Peyer's patch (tissue), 4 donors: ENCODE results near the gene AOPEP. TPM values are rescaled to one million over a fixed set of nuclear protein-coding genes. Genes with fewer than 3 reads are reported as not detected.
A peak's percentile ranks its signal among the peaks of the same experiment; 100 is the strongest.

ENCODE experiments used
- DNase-seq, 3 donors: peaks; one replicate each; pipeline ENCODE4 v3.0.0-alpha.2; 2017 to 2019
- H3K27ac ChIP-seq, 4 donors: fragments of 200-600 bp; sonication (generic); one replicate each; pipeline ENCODE4 v1.5.1; 2016 to 2019
- H3K27me3 ChIP-seq, 2 donors: fragments of 200-600 bp; sonication (generic); one replicate each; pipeline ENCODE4 v1.5.1; 2019
- H3K36me3 ChIP-seq, 3 donors: fragments of 200-600 bp; sonication (generic); one replicate each; pipeline ENCODE4 v1.5.1; 2016 to 2019
- H3K4me1 ChIP-seq, 4 donors: fragments of 200-600 bp; sonication (generic); one replicate each; pipeline ENCODE4 v1.5.1; 2016 to 2019
- H3K4me3 ChIP-seq, 4 donors: fragments of 200-600 bp; sonication (generic); 1 replicate in 3 of 4; 2 replicates in 1 of 4; pipeline ENCODE4 v1.5.1; 2016 to 2019; ENCODE audit warnings: mild to moderate bottlenecking in 1 of 4
- H3K9me3 ChIP-seq, 4 donors: fragments of 200-600 bp; sonication (generic); one replicate each; pipeline ENCODE4 v1.5.1; 2016 to 2019; ENCODE audit warnings: mild to moderate bottlenecking in 1 of 4
- CTCF ChIP-seq, 6 experiments: fragments of 450-650 bp in 4 of 6; fragments of 200-600 bp in 2 of 6; sonication (generic) in 1 of 6; IDR thresholded peaks; one replicate each; pipeline ENCODE4 v1.5.1; 2017 to 2019; ENCODE audit warnings: antibody characterized with exemption in 6 of 6, mild to moderate bottlenecking in 3 of 6, moderate library complexity in 1 of 6
- POLR2A ChIP-seq, 2 donors: fragments of 450-650 bp; IDR thresholded peaks; one replicate each; pipeline ENCODE4 v1.5.1; 2017; ENCODE audit warnings: antibody characterized with exemption in 2 of 2, mild to moderate bottlenecking in 2 of 2, moderate library complexity in 2 of 2
- total RNA-seq, 4 donors: library from RNA; depleted of rRNA; stranded (reverse); fragments of >200 nt; gene quantifications; one replicate each; pipeline ENCODE4 v1.1.0, GENCODE V29; 2016

The AOPEP gene
- total RNA-seq, 4 donors from 2014 or later = 83.5 to 272 (median 117) TPM

- DNase-seq = peak in 1 of 3 donors; percentile 41
- peak overlapping the region in 1 of 4 donors; percentile 25 for H3K27ac ChIP-seq
- H3K9me3 ChIP-seq = no peaks in the 10 kb centered on the region
- peaks cover 0 to 16% (median 0%) of the 10 kb centered on the region in 4 donors for H3K4me1 ChIP-seq
- peaks cover 0 to 21% (median 0%) of the 10 kb centered on the region in 3 donors for H3K36me3 ChIP-seq
- H3K27me3 ChIP-seq = no peaks in the 10 kb centered on the region
- H3K4me3 ChIP-seq = no peak overlapping the region
- TF ChIP-seq CTCF (IDR thresholded peaks at IDR 0.05) (no peak), POLR2A (IDR thresholded peaks at IDR 0.05) (no peak)
Measured at GRCh38 chr9:95104980-95105379, 378.5 kb downstream of the AOPEP start.

- peak in 1 of 3 donors; percentile 33 for DNase-seq
- H3K9me3 ChIP-seq = no peaks in the 10 kb centered on the region
- H3K4me3 ChIP-seq = no peak overlapping the region
- peaks cover 0 to 16% (median 0%) of the 10 kb centered on the region in 4 donors for H3K4me1 ChIP-seq
- H3K27ac ChIP-seq = peak overlapping the region in 1 of 4 donors; percentile 25
- peaks cover 0 to 19% (median 0%) of the 10 kb centered on the region in 3 donors for H3K36me3 ChIP-seq
- no peaks in the 10 kb centered on the region for H3K27me3 ChIP-seq
- no peak for TF ChIP-seq POLR2A (IDR thresholded peaks at IDR 0.05)
- TF ChIP-seq CTCF (IDR thresholded peaks at IDR 0.05) = no peak
Measured at GRCh38 chr9:95105519-95106287, 379.2 kb downstream of the AOPEP start.

GRCh38 chr9:95107001-95107749 is 380.7 kb downstream of the AOPEP start:
- Histone ChIP-seq H3K9me3 (no peaks in the 10 kb centered on the region), H3K27me3 (no peaks in the 10 kb centered on the region), H3K4me3 (no peak overlapping the region), H3K27ac (peak overlapping the region in 2 of 4 donors; percentile 3 to 36), H3K4me1 (peaks cover 0 to 16% (median 0%) of the 10 kb centered on the region in 4 donors), H3K36me3 (peaks cover 0 to 27% (median 0%) of the 10 kb centered on the region in 3 donors)
- no peak for TF ChIP-seq CTCF (IDR thresholded peaks at IDR 0.05)
- TF ChIP-seq POLR2A (IDR thresholded peaks at IDR 0.05) = no peak
- peak; percentile 25 to 36 (median 28) for DNase-seq

GRCh38 chr9:95107976-95108375 is 381.5 kb downstream of the AOPEP start:
- Histone ChIP-seq H3K4me1 (peaks cover 0 to 10% (median 0%) of the 10 kb centered on the region in 4 donors), H3K36me3 (peaks cover 0 to 31% (median 0%) of the 10 kb centered on the region in 3 donors), H3K27ac (no peak overlapping the region), H3K27me3 (no peaks in the 10 kb centered on the region), H3K9me3 (no peaks in the 10 kb centered on the region), H3K4me3 (no peak overlapping the region)
- TF ChIP-seq CTCF (IDR thresholded peaks at IDR 0.05) (no peak), POLR2A (IDR thresholded peaks at IDR 0.05) (no peak)
- no peak for DNase-seq

- peaks cover 0 to 2% (median 0%) of the 10 kb centered on the region in 4 donors for H3K4me1 ChIP-seq
- H3K36me3 ChIP-seq = peaks cover 0 to 32% (median 0%) of the 10 kb centered on the region in 3 donors
- no peak overlapping the region for H3K4me3 ChIP-seq
- H3K9me3 ChIP-seq = no peaks in the 10 kb centered on the region
- no peak for DNase-seq
- no peak overlapping the region for H3K27ac ChIP-seq
- H3K27me3 ChIP-seq = no peaks in the 10 kb centered on the region
- TF ChIP-seq POLR2A (IDR thresholded peaks at IDR 0.05) = no peak
- TF ChIP-seq CTCF (IDR thresholded peaks at IDR 0.05) = no peak
Measured at GRCh38 chr9:95108777-95109176, 382.3 kb downstream of the AOPEP start.
